ENCODE results near the gene RNU7-1.

RNU7-1 gene

GRCh38 chr12:6912164-6912935 lies 31.3 kb upstream of the RNU7-1 start:
- DNase-seq = no peak
- Histone ChIP-seq H3K4me3 (ENCODE audit: low read depth, low read length) (no peak overlapping the region), H3K36me3 (peaks cover 12% of the 10 kb centered on the region), H3K4me1 (peaks cover 3% of the 10 kb centered on the region; the same call in 1 of the 2 replicates), H3K9me3 (no peaks in the 10 kb centered on the region), H3K27me3 (no peaks in the 10 kb centered on the region)
- no peak for TF ChIP-seq CTCF (IDR thresholded peaks at IDR 0.05; ENCODE audit: low read depth, low read length)

GRCh38 chr12:6914246-6914946 lies 29.2 kb upstream of the RNU7-1 start, which contains the start of gene ENO2:
Gene ENO2, plus strand, starts transcription at chr12:6914580. Its CDS starts 1,253 bp downstream, at chr12:6915833.
- Histone ChIP-seq H3K4me3 (ENCODE audit: low read depth, low read length) (peak within 1 kb of the TSS; percentile 90), H3K4me1 (peaks cover 3% of the 10 kb centered on the region; the same call in 1 of the 2 replicates), H3K27me3 (no peaks in the 10 kb centered on the region), H3K9me3 (no peaks in the 10 kb centered on the region), H3K36me3 (peaks cover 21% of the 10 kb centered on the region)
- TF ChIP-seq CTCF (IDR thresholded peaks at IDR 0.05; ENCODE audit: low read depth, low read length) = no peak
- peak; percentile 85 for DNase-seq

GRCh38 chr12:6914947-6915788 lies 28.4 kb upstream of the RNU7-1 start:
- Histone ChIP-seq H3K4me1 (peaks cover 3% of the 10 kb centered on the region; the same call in 1 of the 2 replicates), H3K27me3 (no peaks in the 10 kb centered on the region), H3K9me3 (no peaks in the 10 kb centered on the region), H3K36me3 (peaks cover 27% of the 10 kb centered on the region), H3K4me3 (ENCODE audit: low read depth, low read length) (peak overlapping the region; percentile 90)
- peak; percentile 79 for DNase-seq
- no peak for TF ChIP-seq CTCF (IDR thresholded peaks at IDR 0.05; ENCODE audit: low read depth, low read length)

- H3K9me3 ChIP-seq = no peaks in the 10 kb centered on the region
- peak overlapping the region; percentile 90 for H3K4me3 ChIP-seq (ENCODE audit: low read depth, low read length)
- no peaks in the 10 kb centered on the region for H3K27me3 ChIP-seq
- peaks cover 3% of the 10 kb centered on the region; the same call in 1 of the 2 replicates for H3K4me1 ChIP-seq
- no peak for DNase-seq
- TF ChIP-seq CTCF (IDR thresholded peaks at IDR 0.05; ENCODE audit: low read depth, low read length) = no peak
- H3K36me3 ChIP-seq = peaks cover 27% of the 10 kb centered on the region
Measured at GRCh38 chr12:6915789-6916285, 27.8 kb upstream of the RNU7-1 start.

GRCh38 chr12:6916426-6917200 lies 27.0 kb upstream of the RNU7-1 start:
- Histone ChIP-seq H3K9me3 (no peaks in the 10 kb centered on the region), H3K36me3 (peaks cover 29% of the 10 kb centered on the region), H3K4me1 (peaks cover 3% of the 10 kb centered on the region; the same call in 1 of the 2 replicates), H3K4me3 (ENCODE audit: low read depth, low read length) (no peak overlapping the region), H3K27me3 (no peaks in the 10 kb centered on the region)
- no peak for TF ChIP-seq CTCF (IDR thresholded peaks at IDR 0.05; ENCODE audit: low read depth, low read length)
- DNase-seq = no peak

All from BE2C (cell line).